IgD-negative memory B cell (primary cell): Measurements from ENCODE around the gene SDCCAG8. TPM values are rescaled to one million over a fixed set of nuclear protein-coding genes. Genes with fewer than 3 reads are reported as not detected.

ENCODE experiments used
- H3K27ac Mint-ChIP-seq, 3 donors: one replicate each; pipeline ENCODE4 v1.8.0; 2020 to 2022; ENCODE audit warnings: mild to moderate bottlenecking in 3 of 3, mixed read lengths in 3 of 3, moderate library complexity in 1 of 3
- H3K27me3 Mint-ChIP-seq: one replicate; pipeline ENCODE4 v1.8.0; 2021; ENCODE audit warnings: mixed read lengths
- H3K36me3 Mint-ChIP-seq: one replicate; pipeline ENCODE4 v1.8.0; 2020; ENCODE audit warnings: mild to moderate bottlenecking, mixed read lengths
- H3K4me1 Mint-ChIP-seq, 3 donors: one replicate each; pipeline ENCODE4 v1.8.0; 2020 to 2022; ENCODE audit warnings: mixed read lengths in 3 of 3, mild to moderate bottlenecking in 1 of 3
- H3K4me3 Mint-ChIP-seq, 4 donors: one replicate each; pipeline ENCODE4 v1.8.0; 2020 to 2022; ENCODE audit warnings: mild to moderate bottlenecking in 4 of 4, mixed read lengths in 4 of 4, moderate library complexity in 3 of 4
- H3K9me3 Mint-ChIP-seq, 3 donors: one replicate each; pipeline ENCODE4 v1.8.0; 2020 to 2021; ENCODE audit warnings: mixed read lengths in 3 of 3, mild to moderate bottlenecking in 1 of 3
- polyA plus RNA-seq: library from polyadenylated mRNA; unstranded; fragments of 300-500 nt; fragmentation: Illumina TruSeq; gene quantifications from one replicate; pipeline ENCODE4 v1.2.3, GENCODE V29; 2021

The SDCCAG8 gene
- polyA plus RNA-seq, 1 donor from 2014 or later = 28.5 TPM

- Mint-ChIP-seq H3K36me3 (peaks cover 6% of the 10 kb centered on the region), H3K4me1 (no peaks in the 10 kb centered on the region), H3K4me3 (no peak overlapping the region), H3K9me3 (no peaks in the 10 kb centered on the region), H3K27me3 (no peaks in the 10 kb centered on the region), H3K27ac (no peak overlapping the region)
Measured at GRCh38 chr1:243393096-243393495, 137.3 kb downstream of the SDCCAG8 start.

- H3K4me1 Mint-ChIP-seq = no peaks in the 10 kb centered on the region
- no peak overlapping the region for H3K4me3 Mint-ChIP-seq
- H3K27me3 Mint-ChIP-seq = no peaks in the 10 kb centered on the region
- H3K9me3 Mint-ChIP-seq = no peaks in the 10 kb centered on the region
- H3K36me3 Mint-ChIP-seq = peaks cover 6% of the 10 kb centered on the region
- no peak overlapping the region for H3K27ac Mint-ChIP-seq
Measured at GRCh38 chr1:243394066-243394465, 138.2 kb downstream of the SDCCAG8 start.

GRCh38 chr1:243394601-243395464 is 139.0 kb downstream of the SDCCAG8 start:
- Mint-ChIP-seq H3K36me3 (peaks cover 6% of the 10 kb centered on the region), H3K27ac (no peak overlapping the region), H3K9me3 (no peaks in the 10 kb centered on the region), H3K4me3 (no peak overlapping the region), H3K27me3 (no peaks in the 10 kb centered on the region), H3K4me1 (no peaks in the 10 kb centered on the region)

- Mint-ChIP-seq H3K4me1 (no peaks in the 10 kb centered on the region), H3K27ac (no peak overlapping the region), H3K9me3 (no peaks in the 10 kb centered on the region), H3K4me3 (no peak overlapping the region), H3K36me3 (peaks cover 11% of the 10 kb centered on the region), H3K27me3 (no peaks in the 10 kb centered on the region)
Measured at GRCh38 chr1:243396424-243396823, 140.6 kb downstream of the SDCCAG8 start.

GRCh38 chr1:243396876-243397275 is 141.0 kb downstream of the SDCCAG8 start:
- H3K27ac Mint-ChIP-seq = no peak overlapping the region
- no peaks in the 10 kb centered on the region for H3K4me1 Mint-ChIP-seq
- H3K9me3 Mint-ChIP-seq = no peaks in the 10 kb centered on the region
- H3K27me3 Mint-ChIP-seq = no peaks in the 10 kb centered on the region
- peaks cover 11% of the 10 kb centered on the region for H3K36me3 Mint-ChIP-seq
- H3K4me3 Mint-ChIP-seq = no peak overlapping the region

GRCh38 chr1:243397613-243398321 is 141.9 kb downstream of the SDCCAG8 start:
- H3K4me3 Mint-ChIP-seq = no peak overlapping the region
- no peaks in the 10 kb centered on the region for H3K9me3 Mint-ChIP-seq
- H3K36me3 Mint-ChIP-seq = peaks cover 15% of the 10 kb centered on the region
- H3K27ac Mint-ChIP-seq = no peak overlapping the region
- no peaks in the 10 kb centered on the region for H3K27me3 Mint-ChIP-seq
- no peaks in the 10 kb centered on the region for H3K4me1 Mint-ChIP-seq

GRCh38 chr1:243399561-243400155 is 143.8 kb downstream of the SDCCAG8 start:
- no peak overlapping the region for H3K4me3 Mint-ChIP-seq

GRCh38 chr1:243402868-243403267 is 147.0 kb downstream of the SDCCAG8 start:
- no peaks in the 10 kb centered on the region for H3K9me3 Mint-ChIP-seq
- H3K4me1 Mint-ChIP-seq = no peaks in the 10 kb centered on the region
- H3K4me3 Mint-ChIP-seq = no peak overlapping the region
- H3K36me3 Mint-ChIP-seq = peaks cover 8% of the 10 kb centered on the region
- H3K27ac Mint-ChIP-seq = no peak overlapping the region
- H3K27me3 Mint-ChIP-seq = no peaks in the 10 kb centered on the region

More at GRCh38 chr1:243399561-243400155, 143.8 kb downstream of the SDCCAG8 start:
- H3K27ac Mint-ChIP-seq = no peak overlapping the region
- no peaks in the 10 kb centered on the region for H3K27me3 Mint-ChIP-seq
- H3K4me1 Mint-ChIP-seq = no peaks in the 10 kb centered on the region
- H3K36me3 Mint-ChIP-seq = peaks cover 13% of the 10 kb centered on the region
- no peaks in the 10 kb centered on the region for H3K9me3 Mint-ChIP-seq

GRCh38 chr1:243406424-243406823 is 150.6 kb downstream of the SDCCAG8 start:
- Mint-ChIP-seq H3K9me3 (no peaks in the 10 kb centered on the region), H3K36me3 (peaks cover 9% of the 10 kb centered on the region), H3K4me3 (no peak overlapping the region), H3K4me1 (no peaks in the 10 kb centered on the region), H3K27ac (peak overlapping the region in 1 of 3 donors; percentile 17), H3K27me3 (no peaks in the 10 kb centered on the region)

- Mint-ChIP-seq H3K27me3 (no peaks in the 10 kb centered on the region), H3K27ac (no peak overlapping the region), H3K4me3 (no peak overlapping the region), H3K9me3 (no peaks in the 10 kb centered on the region), H3K36me3 (peaks cover 8% of the 10 kb centered on the region), H3K4me1 (no peaks in the 10 kb centered on the region)
Measured at GRCh38 chr1:243407284-243408018, 151.6 kb downstream of the SDCCAG8 start.

GRCh38 chr1:243408479-243408878 is 152.6 kb downstream of the SDCCAG8 start:
- H3K4me3 Mint-ChIP-seq = no peak overlapping the region

GRCh38 chr1:243409284-243409683 is 153.4 kb downstream of the SDCCAG8 start:
- Mint-ChIP-seq H3K4me1 (peaks cover 0 to 12% (median 5%) of the 10 kb centered on the region in 3 donors), H3K9me3 (no peaks in the 10 kb centered on the region), H3K36me3 (peaks cover 8% of the 10 kb centered on the region), H3K27ac (no peak overlapping the region), H3K4me3 (no peak overlapping the region), H3K27me3 (no peaks in the 10 kb centered on the region)

More at GRCh38 chr1:243408479-243408878, 152.6 kb downstream of the SDCCAG8 start:
- H3K4me1 Mint-ChIP-seq = peaks cover 0 to 4% (median 1%) of the 10 kb centered on the region in 3 donors
- H3K36me3 Mint-ChIP-seq = peaks cover 5% of the 10 kb centered on the region
- no peaks in the 10 kb centered on the region for H3K9me3 Mint-ChIP-seq
- no peaks in the 10 kb centered on the region for H3K27me3 Mint-ChIP-seq
- H3K27ac Mint-ChIP-seq = no peak overlapping the region

GRCh38 chr1:243411472-243411871 is 155.6 kb downstream of the SDCCAG8 start:
- no peaks in the 10 kb centered on the region for H3K27me3 Mint-ChIP-seq
- peaks cover 0 to 12% (median 5%) of the 10 kb centered on the region in 3 donors for H3K4me1 Mint-ChIP-seq
- no peak overlapping the region for H3K27ac Mint-ChIP-seq
- peaks cover 12% of the 10 kb centered on the region for H3K36me3 Mint-ChIP-seq
- no peak overlapping the region for H3K4me3 Mint-ChIP-seq
- H3K9me3 Mint-ChIP-seq = no peaks in the 10 kb centered on the region

- Mint-ChIP-seq H3K9me3 (no peaks in the 10 kb centered on the region), H3K4me1 (peaks cover 0 to 12% (median 5%) of the 10 kb centered on the region in 3 donors), H3K36me3 (peaks cover 17% of the 10 kb centered on the region), H3K4me3 (no peak overlapping the region), H3K27me3 (no peaks in the 10 kb centered on the region), H3K27ac (peak overlapping the region in 1 of 3 donors; percentile 51)
Measured at GRCh38 chr1:243413431-243414151, 157.8 kb downstream of the SDCCAG8 start.
